Dermis microvascular lymphatic vessel endothelial cell (primary cell): ENCODE measurements around the gene OR51B5. TPM values are rescaled to one million over a fixed set of nuclear protein-coding genes. Genes with fewer than 3 reads are reported as not detected.
"Not testable (repeated sequence)": the region's sequence is repeated elsewhere in the genome, so short reads cannot be mapped to it uniquely, and the experiment has no call there.

Source experiments
- DNase-seq, 2 donors: peaks; one replicate each; pipeline versions ENCODE4 v3.0.0 to v3.0.0-alpha.2; 2010; ENCODE audit warnings: low read depth in 2 of 2
- total RNA-seq: library from RNA; depleted of rRNA; stranded (reverse); fragments of >200 nt; gene quantifications from 2 replicates; pipeline ENCODE4 v1.2.1, GENCODE V29; 2014

Gene OR51B5
- total RNA-seq, 1 donor from 2014 or later, result not detected

DNA sequence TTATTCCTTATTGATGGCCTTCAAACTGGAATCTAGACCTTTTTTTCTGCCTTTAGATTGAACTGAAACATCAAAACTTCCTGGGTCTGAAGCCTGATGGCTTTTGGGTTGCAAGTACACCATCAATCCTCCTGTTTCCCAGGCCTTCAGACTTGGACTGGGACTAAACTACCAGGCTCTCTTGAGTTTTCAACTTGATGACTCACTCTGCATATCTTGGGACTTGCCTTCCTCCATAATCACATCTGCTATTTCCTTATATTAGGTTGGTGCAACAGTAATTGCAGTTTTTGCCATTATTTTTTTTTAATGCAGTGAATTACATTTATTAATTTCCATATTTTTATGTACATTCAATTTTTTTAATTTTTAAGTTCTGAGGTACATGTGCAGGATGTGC, 7.0 kb downstream of the OR51B5 start:
- no peak for DNase-seq

GRCh38 chr11:5335170-5335569, 8.2 kb downstream of the OR51B5 start:
- DNase-seq, result no peak

DNA sequence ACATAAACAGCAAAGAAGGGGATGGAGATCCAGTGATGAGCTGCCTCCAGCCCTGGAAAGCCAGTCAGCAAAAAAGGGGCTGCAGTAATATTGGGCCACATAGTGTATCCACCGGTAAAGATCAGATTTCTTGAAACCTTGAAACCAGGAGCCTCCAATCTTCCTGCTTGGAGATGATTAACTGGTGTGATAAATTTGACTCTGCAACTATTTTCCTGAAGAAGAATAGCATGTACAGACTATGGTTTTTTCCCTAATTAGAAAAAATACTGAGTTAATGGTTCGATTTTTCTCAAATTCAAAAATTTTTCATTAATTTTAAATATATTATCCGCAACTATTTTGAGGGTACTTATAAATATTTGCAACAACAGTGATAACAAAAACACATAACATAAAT, 19.1 kb downstream of the OR51B5 start, which contains the start of gene OR51B2:
Gene OR51B2 (minus strand): TSS at position 101 of the 400 bp plus-strand sequence. CDS start 0 bp downstream, at position 101.
- no peak for DNase-seq

- DNase-seq, result no peak
These were observed 26.0 kb downstream of the OR51B5 start for GRCh38 chr11:5317292-5317691.

DNA sequence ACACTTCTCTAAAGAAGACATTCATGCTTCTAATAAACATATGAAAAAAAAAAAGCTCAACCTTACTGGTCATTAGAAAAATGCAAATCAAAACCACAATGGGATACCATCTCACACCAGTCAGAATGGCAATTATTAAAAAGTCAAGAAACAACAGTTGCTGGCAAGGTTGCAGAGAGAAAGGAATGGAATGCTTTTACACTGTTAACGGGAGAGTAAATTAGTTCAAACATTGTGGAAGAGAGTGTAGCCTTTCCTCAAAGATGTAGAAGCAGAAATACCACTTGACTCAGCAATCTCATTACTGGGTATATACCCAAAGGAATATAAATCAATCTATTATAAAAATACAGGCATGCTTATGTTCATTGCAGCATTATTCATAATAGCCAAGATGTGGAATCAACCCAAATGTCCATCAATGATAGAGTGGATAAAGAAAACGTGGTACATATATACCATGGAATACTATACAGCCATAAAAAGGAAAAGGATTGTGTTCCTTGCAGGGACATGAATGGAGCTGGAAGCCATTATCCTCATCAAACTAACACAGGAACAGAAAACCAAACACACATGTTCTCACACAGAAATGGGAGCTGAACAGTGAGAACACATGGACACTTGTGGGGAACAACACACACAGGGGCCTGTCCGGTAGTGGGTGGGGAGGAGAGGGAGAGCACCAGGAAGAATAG, 29.8 kb downstream of the OR51B5 start:
- not testable (repeated sequence) for DNase-seq

- DNase-seq, result no peak
These were observed 32.9 kb downstream of the OR51B5 start for GRCh38 chr11:5310423-5310822.

GRCh38 chr11:5307256-5308019, 35.9 kb downstream of the OR51B5 start:
- DNase-seq, result no peak

DNA sequence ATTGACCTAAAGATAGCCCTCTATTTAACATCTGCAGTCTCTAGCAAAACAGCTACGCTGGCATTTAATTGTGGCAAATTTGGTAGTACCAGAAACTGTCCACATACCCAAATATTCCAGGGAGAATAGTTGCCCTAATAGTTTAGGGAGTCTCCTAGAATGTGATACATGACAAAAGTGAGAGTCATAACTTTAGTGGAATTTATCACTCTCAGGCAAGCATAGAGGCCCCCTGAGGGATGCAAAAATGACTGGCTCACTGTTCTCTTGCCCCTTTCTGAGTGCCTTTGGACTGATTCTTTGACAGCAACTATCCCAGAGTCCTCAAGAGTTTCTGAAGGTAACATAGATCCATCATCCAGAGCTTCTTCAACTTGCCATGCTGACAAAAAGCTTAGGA, 39.3 kb downstream of the OR51B5 start:
- no peak for DNase-seq

GRCh38 chr11:5303626-5304025, 39.7 kb downstream of the OR51B5 start:
- no peak for DNase-seq

- no peak for DNase-seq
These were observed 41.5 kb downstream of the OR51B5 start, which contains the start of gene OR51B4 for GRCh38 chr11:5301846-5302245. Gene OR51B4 (minus strand): TSS chr11:5301946. CDS start chr11:5301946, 0 bp downstream.

- DNase-seq, result no peak
These were observed 43.1 kb downstream of the OR51B5 start for GRCh38 chr11:5300251-5300650.

DNA sequence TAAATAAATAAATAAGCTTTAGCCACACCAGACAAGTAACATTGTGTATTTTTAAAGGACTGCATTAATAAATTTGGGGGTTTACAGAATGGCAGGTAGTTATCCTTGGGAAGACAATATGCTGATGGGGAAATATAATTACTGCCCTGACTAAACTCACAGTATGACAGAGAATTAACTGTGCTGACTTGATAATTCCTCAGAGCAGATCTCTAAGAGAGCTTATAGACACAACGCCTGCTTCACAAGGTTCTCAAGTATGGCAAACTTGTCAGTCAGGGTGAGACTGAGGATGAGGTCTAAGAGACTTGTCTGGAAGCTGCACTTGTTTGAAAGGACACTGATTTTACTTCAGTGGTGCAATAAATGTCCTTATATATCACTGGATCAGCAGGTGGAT, 44.9 kb downstream of the OR51B5 start:
- no peak for DNase-seq

- no peak for DNase-seq
These were observed 45.5 kb downstream of the OR51B5 start for GRCh38 chr11:5297721-5298323.

DNA sequence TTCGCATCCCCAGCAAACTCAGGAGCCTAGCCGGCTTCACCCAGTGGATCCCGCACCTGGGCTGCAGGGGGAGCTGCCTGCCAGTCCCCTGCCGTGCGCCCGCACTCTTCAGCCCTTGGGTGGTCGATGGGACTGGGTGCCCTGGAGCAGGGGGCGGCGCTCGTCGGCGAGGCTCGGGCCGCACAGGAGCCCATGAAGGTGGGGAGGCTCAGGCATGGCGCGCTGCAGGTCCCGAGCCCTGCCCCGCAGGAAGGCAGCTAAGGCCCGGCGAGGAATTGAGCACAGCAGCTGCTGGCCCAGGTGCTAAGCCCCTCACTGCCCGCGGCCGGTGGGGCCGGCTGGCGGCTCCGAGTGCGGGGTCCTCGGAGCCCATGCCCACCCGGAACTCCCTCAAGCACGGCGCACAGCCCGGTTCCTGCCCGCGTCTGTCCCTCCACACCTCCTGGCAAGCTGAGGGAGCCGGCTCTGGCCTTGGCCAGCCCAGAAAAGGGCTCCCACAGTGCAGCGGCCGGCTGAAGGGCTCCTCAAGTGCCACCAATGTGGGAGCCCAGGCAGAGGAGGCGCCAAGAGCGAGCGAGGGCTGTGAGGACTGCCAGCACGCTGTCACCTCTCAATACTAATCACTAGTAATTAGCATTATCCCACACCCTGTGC, 48.9 kb downstream of the OR51B5 start:
- not testable (repeated sequence) for DNase-seq

- DNase-seq, result no peak
These were observed 50.3 kb downstream of the OR51B5 start for GRCh38 chr11:5293028-5293427.

Other genes with a start within 250 kb of the OR51B5 start
- gene OR52A5, start 205.2 kb downstream of the OR51B5 start, total RNA-seq, result not detected in 2 replicates
- not detected in 2 replicates for gene OR52A1, start 188.8 kb downstream of the OR51B5 start, total RNA-seq
- gene OR51V1, start 142.8 kb downstream of the OR51B5 start, total RNA-seq, result not detected in 2 replicates
- gene HBB, start 116.5 kb downstream of the OR51B5 start, total RNA-seq, result not detected in 2 replicates
- not detected in 2 replicates for gene HBD, start 109.0 kb downstream of the OR51B5 start, total RNA-seq
- gene HBG1, start 93.7 kb downstream of the OR51B5 start, total RNA-seq, result not detected in 2 replicates
- gene HBG2, start 88.7 kb downstream of the OR51B5 start, total RNA-seq, result not detected in 2 replicates
- not detected in 2 replicates for gene HBE1, start 73.6 kb downstream of the OR51B5 start, total RNA-seq
- gene OR51B4, start 41.6 kb downstream of the OR51B5 start, total RNA-seq, result not detected in 2 replicates
- gene OR51B2, start 19.2 kb downstream of the OR51B5 start, total RNA-seq, result not detected in 2 replicates
- gene OR51B6, start 8.0 kb upstream of the OR51B5 start, total RNA-seq, result not detected in 2 replicates
- gene OR51M1, start 40.3 kb upstream of the OR51B5 start, total RNA-seq, result not detected in 2 replicates
- gene OR51Q1, start 78.6 kb upstream of the OR51B5 start, total RNA-seq, result not detected in 2 replicates
- gene OR51I1, start 98.0 kb upstream of the OR51B5 start, total RNA-seq, result 0.13 TPM in 1 of 2 replicates, not detected in the other
- not detected in 2 replicates for gene OR51I2, start 105.8 kb upstream of the OR51B5 start, total RNA-seq
- gene OR52D1, start 145.2 kb upstream of the OR51B5 start, total RNA-seq, result not detected in 2 replicates
- not detected in 2 replicates for gene UBQLN3, start 166.4 kb upstream of the OR51B5 start, total RNA-seq
- gene UBQLNL, start 173.2 kb upstream of the OR51B5 start, total RNA-seq, result not detected in 2 replicates
- 0.13 TPM in 2 replicates for gene OR52H1, start 205.0 kb upstream of the OR51B5 start, total RNA-seq
- gene OR52B6, start 237.4 kb upstream of the OR51B5 start, total RNA-seq, result not detected in 2 replicates